Measurements from ENCODE around the gene TMEM242.

TMEM242 gene

GRCh38 chr6:157268835-157269234 is 54.5 kb downstream of the TMEM242 start:
- no peak for DNase-seq

- DNase-seq = no peak
These were observed 54.9 kb downstream of the TMEM242 start for GRCh38 chr6:157268396-157268795.

- DNase-seq = no peak
These were observed 55.7 kb downstream of the TMEM242 start for GRCh38 chr6:157267654-157268053.

DNA sequence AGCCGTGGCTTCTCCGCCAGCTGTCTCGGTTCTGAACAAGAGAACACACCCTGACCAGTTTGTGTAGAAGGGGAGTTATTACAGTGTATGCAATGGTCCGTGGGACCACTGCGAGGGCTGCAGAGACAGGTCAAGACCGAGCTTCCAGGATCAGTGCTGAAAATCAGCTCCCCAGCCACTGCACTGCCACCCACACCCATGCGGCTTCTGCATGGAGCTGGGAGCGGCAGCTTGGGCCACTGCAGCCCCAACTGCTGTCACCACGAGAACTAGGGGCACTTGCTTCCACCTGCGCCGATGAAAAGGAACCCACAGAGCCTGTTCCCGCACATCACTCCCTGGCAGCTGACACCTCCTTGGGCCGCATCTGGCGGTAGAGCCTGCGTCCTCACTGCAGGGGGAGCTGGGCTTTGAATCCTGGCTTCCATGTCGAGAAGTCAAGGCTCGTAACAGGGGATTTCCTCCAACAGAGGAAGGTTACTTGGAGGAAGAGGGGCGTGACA is 56.2 kb downstream of the TMEM242 start:
- no peak for DNase-seq

GRCh38 chr6:157266274-157267101 is 56.8 kb downstream of the TMEM242 start:
- DNase-seq = no peak

- DNase-seq = no peak
These were observed 57.7 kb downstream of the TMEM242 start for GRCh38 chr6:157265635-157266034.

DNA sequence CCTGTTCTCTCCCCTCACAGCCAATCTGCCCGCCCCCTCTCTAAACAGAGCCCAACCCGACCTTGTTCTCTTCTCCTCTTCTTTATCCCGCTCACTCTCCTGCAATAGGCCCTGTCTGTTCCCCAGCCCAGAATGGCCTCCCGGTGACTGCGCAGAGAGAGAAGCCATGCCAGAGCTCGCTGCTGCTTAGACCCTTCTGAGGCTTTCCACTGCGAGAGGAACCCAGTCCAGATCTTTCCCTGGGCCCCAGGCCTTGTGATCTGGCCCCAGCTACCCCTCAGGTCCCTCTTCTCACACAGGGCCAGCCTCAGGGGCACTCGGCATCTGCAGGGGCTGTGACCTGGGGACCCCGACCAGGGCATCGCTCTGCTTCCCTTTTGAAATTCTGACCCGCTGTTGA is 58.1 kb downstream of the TMEM242 start:
- no peak for DNase-seq

- DNase-seq = no peak
These were observed 58.6 kb downstream of the TMEM242 start for GRCh38 chr6:157264701-157265100.

GRCh38 chr6:157263881-157264397 is 59.4 kb downstream of the TMEM242 start:
- DNase-seq = no peak

DNA sequence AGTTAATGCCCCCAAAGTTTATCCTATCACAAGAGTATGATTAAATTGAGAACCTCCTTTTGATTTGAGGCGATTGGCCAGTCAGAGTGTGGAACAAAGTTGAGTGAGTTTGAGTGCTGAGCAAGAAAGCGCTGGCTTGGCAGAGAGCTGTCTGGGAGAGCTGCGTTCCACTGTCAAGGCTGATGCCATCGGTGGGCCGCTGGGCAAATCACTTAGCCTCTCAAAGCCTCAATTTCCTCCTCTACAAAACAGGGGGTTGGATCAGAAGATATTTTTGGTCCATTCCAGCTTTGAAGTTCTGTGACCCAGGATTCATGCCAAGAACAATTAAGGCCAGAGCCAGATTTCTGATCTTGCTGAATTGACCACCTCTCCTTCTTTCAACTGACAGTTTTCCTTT is 60.2 kb downstream of the TMEM242 start:
- DNase-seq = no peak

- DNase-seq = no peak
These were observed 61.7 kb downstream of the TMEM242 start for GRCh38 chr6:157261606-157262005.

DNA sequence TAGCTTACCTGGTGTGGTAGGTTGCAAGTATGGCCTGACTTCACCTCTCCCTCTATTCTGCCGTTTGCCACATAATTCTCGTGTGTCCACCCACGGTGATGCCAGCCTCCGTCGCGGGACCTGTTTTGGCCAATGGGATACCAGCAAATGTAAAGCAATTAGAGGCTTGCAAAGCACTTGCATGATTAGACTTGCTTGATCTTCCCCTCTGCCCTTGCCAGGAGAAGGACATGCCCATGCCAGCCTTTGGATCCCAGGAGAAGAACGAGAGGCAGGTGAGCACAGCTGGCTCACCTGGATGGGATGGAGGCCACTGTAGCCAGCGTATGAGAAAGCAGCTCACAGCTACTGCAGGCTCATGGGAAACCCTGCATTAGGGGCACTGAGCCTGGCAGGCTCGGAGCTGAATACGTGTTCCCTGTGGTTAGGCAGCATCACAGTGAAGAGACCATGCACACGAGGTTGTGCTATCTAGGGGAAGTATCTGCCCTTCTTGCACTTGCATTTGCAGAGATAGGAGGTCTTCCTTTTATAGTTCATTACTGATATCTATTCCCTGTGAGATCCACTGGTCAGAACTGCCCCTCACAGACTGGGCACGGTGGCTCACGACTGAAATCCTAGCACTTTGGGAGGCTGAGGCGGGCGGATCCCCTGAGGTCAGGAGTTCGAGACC is 62.4 kb downstream of the TMEM242 start:
- no peak for DNase-seq

DNA sequence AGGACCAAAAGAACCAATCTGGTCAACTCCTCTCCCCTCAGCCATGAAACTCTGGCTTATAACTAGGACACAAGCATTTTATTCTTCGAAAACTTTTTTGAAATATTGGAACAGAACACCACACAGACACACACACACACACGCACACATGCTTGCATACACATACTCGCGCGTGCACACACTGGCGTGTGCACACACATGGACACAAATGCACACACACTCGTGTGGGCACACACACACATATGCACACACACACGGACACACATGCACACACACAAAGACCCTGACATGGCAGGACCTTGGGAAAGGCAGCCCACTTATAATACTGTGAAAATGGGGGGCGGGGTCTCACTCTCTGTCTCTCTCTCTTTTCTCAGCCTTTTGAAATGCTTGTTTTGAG is 63.9 kb downstream of the TMEM242 start:
- DNase-seq = no peak

DNA sequence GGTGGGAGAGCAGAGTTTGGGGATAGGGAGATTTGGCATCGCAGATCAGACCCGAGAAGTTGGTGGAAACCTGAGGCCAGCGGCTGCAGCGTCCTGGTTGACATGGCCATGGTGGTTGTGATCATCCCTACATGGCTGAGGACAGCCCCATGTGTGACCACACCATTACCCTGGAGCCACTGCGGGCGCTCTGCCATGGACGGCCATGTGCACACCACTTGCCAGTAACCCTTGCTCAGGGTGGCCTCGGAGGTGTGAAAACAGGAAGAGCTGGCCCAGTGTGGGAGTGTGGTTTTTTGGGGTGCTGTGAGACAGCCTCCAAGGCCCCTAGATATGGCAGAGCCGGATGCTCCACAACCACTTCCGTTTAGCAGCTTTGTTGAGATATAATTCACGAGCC is 64.4 kb downstream of the TMEM242 start:
- no peak for DNase-seq

DNA sequence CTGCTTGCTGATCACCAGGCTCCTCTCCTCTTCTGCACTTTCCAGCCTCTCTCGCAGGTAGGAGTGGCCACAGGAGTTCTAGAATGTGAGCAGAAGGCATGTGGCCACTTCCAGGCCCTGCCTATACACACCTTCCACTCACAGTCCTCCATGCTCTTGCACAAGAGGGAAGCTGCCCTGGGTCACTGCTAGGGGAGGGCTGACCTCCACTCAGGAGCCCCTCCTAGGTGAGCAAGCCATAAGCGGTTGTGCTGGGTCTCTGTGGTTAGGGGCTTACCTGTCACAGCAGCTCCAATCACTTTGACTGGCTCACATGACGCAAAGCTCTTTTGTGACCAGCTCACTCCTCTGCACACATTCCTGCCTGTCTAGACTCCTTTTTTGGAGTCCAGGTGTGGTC is 68.2 kb downstream of the TMEM242 start:
- no peak for DNase-seq

DNA sequence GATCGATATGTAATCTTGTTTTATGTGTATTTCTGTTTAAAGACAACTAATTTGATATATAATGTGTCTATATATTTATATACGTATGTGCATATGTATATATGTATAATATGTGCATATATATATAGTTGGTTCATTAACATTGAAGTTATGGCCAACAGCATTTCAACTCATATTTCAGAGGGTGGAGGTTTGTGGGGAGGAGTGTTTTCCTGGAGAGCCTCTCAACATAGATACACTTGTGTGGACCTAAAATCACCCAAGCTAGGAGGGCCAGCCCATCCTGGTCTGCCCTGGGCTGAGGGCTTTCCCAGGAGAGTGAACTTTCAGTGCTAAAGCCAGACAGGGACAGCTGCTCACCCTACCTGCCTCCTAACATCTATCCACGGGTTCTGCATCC is 68.8 kb downstream of the TMEM242 start:
- DNase-seq = no peak

- no peak for DNase-seq
These were observed 69.6 kb downstream of the TMEM242 start for GRCh38 chr6:157253699-157254098.

GRCh38 chr6:157253017-157253416 is 70.3 kb downstream of the TMEM242 start:
- DNase-seq = no peak

GRCh38 chr6:157251586-157252247 is 71.6 kb downstream of the TMEM242 start:
- DNase-seq = no peak

GRCh38 chr6:157249826-157250225 is 73.5 kb downstream of the TMEM242 start:
- DNase-seq = no peak

GRCh38 chr6:157248264-157248663 is 75.1 kb downstream of the TMEM242 start:
- no peak for DNase-seq

- no peak for DNase-seq
These were observed 76.4 kb downstream of the TMEM242 start for GRCh38 chr6:157246771-157247484.

Data from GOT3 (cell line).